GM12878 (cell line): ENCODE data around the gene IRF9. TPM values are rescaled to one million over a fixed set of nuclear protein-coding genes. Genes with fewer than 3 reads are reported as not detected.

Experiments used
- ATAC-seq: fragments of 200-7000 bp; cut with Tn5 transposase; 3 replicates; pipeline ENCODE4 v1.9.1; 2020; ENCODE audit warnings: mild to moderate bottlenecking, moderate library complexity
- BruUV-seq: library from RNA; stranded (reverse); fragments of 400-500 nt; replicated peaks from 2 replicates; lab custom pipeline; 2021; lab: Mats Ljungman, UMichigan
- CTCF ChIA-PET: fragments of 300-600 bp; sonication (Branson Sonifier 250); formaldehyde crosslinking; extraction: SDS; loops from one replicate; lab custom pipeline; 2021; ENCODE audit warnings: inconsistent platforms; lab: Yijun Ruan, JAX
- POLR2A ChIA-PET: fragments of 350-600 bp; formaldehyde crosslinking; extraction: SDS; loops from one replicate; lab custom pipeline; 2021; ENCODE audit warnings: inconsistent platforms; lab: Charles Lee
- RAD21 ChIA-PET: fragments of 300-600 bp; sonication (Branson Sonifier 250); formaldehyde crosslinking; loops from one replicate; lab custom pipeline; 2023; ENCODE audit warnings: antibody characterized with exemption; ENCODE audit not compliant: unreplicated experiment; lab: Charles Lee
- SMC1A ChIA-PET: fragments of 300-600 bp; sonication (Branson Sonifier 250); formaldehyde crosslinking; loops from one replicate; lab custom pipeline; 2023; ENCODE audit not compliant: unreplicated experiment, uncharacterized antibody; lab: Charles Lee
- DNase-seq: peaks from one replicate; pipeline ENCODE4 v3.0.0-alpha.2; 2011; ENCODE audit warnings: low read depth, low spot score
- FAIRE-seq: peaks from 3 replicates; lab custom pipeline; 2011; peaks lifted over from hg19 to GRCh38; lab: Jason Lieb, UNC
- H2AFZ ChIP-seq: 2 replicates; pipeline ENCODE4 v1.6.0; 2011; ENCODE audit warnings: low read depth, low read length, control low read depth; ENCODE audit not compliant: control insufficient read depth
- H3K27ac ChIP-seq: 2 replicates; pipeline ENCODE4 v1.5.1; 2011; ENCODE audit warnings: control low read depth; ENCODE audit not compliant: control insufficient read depth, insufficient read depth
- H3K27me3 ChIP-seq, 2 experiments: replicated peaks in 1 of 2; 2 replicates each; pipeline versions ENCODE4 v1.6.0 to v1.6.1; 2011; ENCODE audit warnings: low read length in 1 of 2; ENCODE audit not compliant: control insufficient read depth in 2 of 2, insufficient read depth in 2 of 2
- H3K36me3 ChIP-seq, 2 experiments: 2 replicates each; pipeline ENCODE4 v1.5.1; 2011; ENCODE audit warnings: low read length in 1 of 2; ENCODE audit not compliant: control insufficient read depth in 2 of 2, insufficient read depth in 2 of 2
- H3K4me1 ChIP-seq: 2 replicates; pipeline ENCODE4 v1.6.1; 2011; ENCODE audit warnings: mild to moderate bottlenecking, low read length, moderate library complexity, mixed read lengths; ENCODE audit not compliant: control insufficient read depth, insufficient read depth
- H3K4me2 ChIP-seq: 2 replicates; pipeline ENCODE4 v1.6.0; 2011; ENCODE audit warnings: control low read depth; ENCODE audit not compliant: control insufficient read depth, insufficient read depth
- H3K4me3 ChIP-seq: fragments of 200-600 bp; sonication (generic); 2 replicates; pipeline ENCODE4 v1.5.1; 2016
- H3K79me2 ChIP-seq: 2 replicates; pipeline ENCODE4 v1.6.0; 2011; ENCODE audit warnings: low read length; ENCODE audit not compliant: control insufficient read depth, insufficient read depth
- H3K9ac ChIP-seq: 2 replicates; pipeline ENCODE4 v1.8.0; 2011; ENCODE audit warnings: low read length, control low read depth, mixed read lengths; ENCODE audit not compliant: control insufficient read depth, insufficient read depth
- H3K9me3 ChIP-seq: replicated peaks from 3 replicates; pipeline ENCODE4 v1.5.1; 2011; ENCODE audit warnings: mild to moderate bottlenecking, low read length; ENCODE audit not compliant: control insufficient read depth, insufficient read depth
- H4K20me1 ChIP-seq: 2 replicates; pipeline ENCODE4 v1.6.0; 2011; ENCODE audit not compliant: control insufficient read depth, insufficient read depth
- CHD1 ChIP-seq: IDR thresholded peaks from 2 replicates; pipeline ENCODE4 v1.6.1; 2012; ENCODE audit warnings: low read depth, low read length, improper control_type of control experiment
- PAX8 ChIP-seq: fragments of 450-650 bp; IDR thresholded peaks from 2 replicates; pipeline ENCODE4 v1.6.1; 2017; ENCODE audit warnings: mild to moderate bottlenecking, moderate library complexity
- SMC3 ChIP-seq: IDR thresholded peaks from 2 replicates; pipeline ENCODE4 v1.6.1; 2011; ENCODE audit warnings: low read length, improper control_type of control experiment, borderline replicate concordance
- TCF7 ChIP-seq: IDR thresholded peaks from 2 replicates; pipeline ENCODE4 v1.6.1; 2014; ENCODE audit warnings: antibody characterized with exemption, borderline replicate concordance
- ZNF622 ChIP-seq: fragments of 450-650 bp; IDR thresholded peaks from 2 replicates; pipeline ENCODE4 v1.6.1; 2017; ENCODE audit warnings: mild to moderate bottlenecking, inconsistent platforms
- WGBS: methylation state at CpG from one replicate; pipeline ENCODE4 v1.1.6; 2016; ENCODE audit warnings: low lambda C conversion rate; ENCODE audit not compliant: insufficient replicate concordance, insufficient coverage; ENCODE audit errors: missing lambda C conversion rate; 5-methylcytosine and 5-hydroxymethylcytosine counted together
- in situ Hi-C: fragments of 300-500 bp; cut with MboI; formaldehyde crosslinking; loops from 9 replicates; pipeline ENCODE4 v1.14.3; 2018; ENCODE audit warnings: mixed read lengths
- intact Hi-C: fragments of 100-400 bp; cut with micrococcal nuclease; formaldehyde crosslinking; loops from one replicate; pipeline ENCODE4 v1.14.2; 2022; ENCODE audit not compliant: unreplicated experiment
- polyA plus RNA-seq, 11 experiments: library from polyadenylated mRNA; depleted of rRNA in 4 of 11; unstranded in 6 of 11; stranded (reverse) in 5 of 11; fragments of >200 nt; fragmentation: Nextera tagmentation in 4 of 11; fragmentation: Illumina TruSeq in 1 of 11; extraction: Ambion mirVana in 4 of 11; extraction: Trizol in 1 of 11; gene quantifications; 1 replicate in 1 of 11; 2 replicates in 10 of 11; pipeline versions ENCODE4 v1.2.1 to v1.2.3, GENCODE V29; 2011 to 2016; ENCODE audit warnings: inconsistent platforms in 2 of 11, missing spikeins in 2 of 11, low read depth in 1 of 11
- total RNA-seq, 4 experiments: library from RNA; depleted of rRNA in 3 of 4; stranded (reverse); fragments of >200 nt in 3 of 4; fragmentation: Illumina TruSeq in 1 of 4; extraction: Trizol in 1 of 4; gene quantifications; 2 replicates each; pipeline versions ENCODE4 v1.2.1 to v1.2.3, GENCODE V29; 2013 to 2021
- TF ChIP-seq, protein P1 (sequence below): fragments of 450-650 bp; IDR thresholded peaks from 2 replicates; pipeline ENCODE4 v1.6.1; 2016; ENCODE audit warnings: mild to moderate bottlenecking, moderate library complexity, borderline replicate concordance

Gene IRF9
- total and polyA plus RNA-seq, 10 of the 15 experiments (the other 5 are each of a cell fraction or from before 2014, with no cell fraction given) = 47.6 to 234 (median 148) TPM

DNA sequence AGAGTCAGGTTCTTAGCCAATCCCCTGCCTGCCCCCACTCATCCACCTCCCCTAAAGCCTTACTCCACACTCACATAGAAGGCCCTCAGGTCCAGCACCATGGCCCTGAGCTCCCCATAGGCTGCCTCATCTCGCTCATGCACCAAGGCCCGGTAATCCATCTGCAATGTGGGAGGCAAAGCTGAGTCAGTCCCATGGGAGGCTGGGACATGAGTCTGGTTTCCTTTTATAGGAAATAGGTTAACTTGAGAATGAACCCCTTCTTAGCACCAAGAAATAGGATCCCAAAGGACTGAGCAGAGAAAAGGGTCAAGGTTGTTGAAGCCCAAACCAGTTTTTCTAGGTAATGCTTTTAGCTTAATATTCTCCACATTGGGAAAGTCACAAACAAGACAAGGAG, 17.6 kb upstream of the IRF9 start (continued):
- no peak for TF ChIP-seq ZNF622

DNA sequence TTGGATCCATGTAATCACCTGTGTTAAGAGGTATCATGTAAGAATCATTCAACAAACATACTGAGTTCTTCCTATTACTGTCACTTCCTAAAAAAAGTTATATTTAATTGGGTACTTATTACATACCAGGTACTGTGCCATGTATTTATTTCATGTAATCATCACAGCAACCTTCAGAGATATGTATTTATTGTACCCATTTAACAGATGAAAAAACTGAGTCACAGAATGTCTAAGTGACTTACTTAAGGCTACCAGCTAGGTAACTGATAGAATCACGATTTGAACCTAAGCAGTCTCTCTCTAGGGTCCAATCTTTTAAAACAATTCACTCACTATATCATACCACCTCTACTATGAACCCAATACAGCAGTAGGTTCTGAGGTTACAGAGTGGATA, 16.6 kb upstream of the IRF9 start:
- ATAC-seq = no peak
- intact Hi-C loops = no loop called here
- no peaks in the 10 kb centered on the region for H3K9me3 ChIP-seq
- CTCF ChIA-PET = interaction anchor here (1.0 to 1.4 kb wide), 3 partner anchors 36 to 98 kb away, joined by 3 to 5 read pairs (median 3); partner anchors contain the start of genes CHMP4A and TINF2
- DNase-seq = no peak
- SMC1A ChIA-PET = interaction anchor here (1.5 to 4.8 kb wide), 4 partner anchors 8 to 36 kb away, joined by 5 to 54 read pairs (median 12); partner anchors contain the start of genes IRF9 and PSME1
- no peaks in the 10 kb centered on the region for H4K20me1 ChIP-seq
- H2AFZ ChIP-seq = no peak overlapping the region
- peaks cover 70% of the 10 kb centered on the region for H3K79me2 ChIP-seq
- H3K4me1 ChIP-seq = peaks cover 16% of the 10 kb centered on the region
- peak overlapping the region; percentile 82 for H3K4me3 ChIP-seq
- 0 out of 2 replicates have a peak overlapping the region, but pooled peaks have one; percentile 12 for H3K9ac ChIP-seq
- peak overlapping the region; percentile 77 for H3K4me2 ChIP-seq
- BruUV-seq = no TSS peak
- RAD21 ChIA-PET = interaction anchor here (3.1 kb wide), 1 partner anchor 50 kb away, joined by 22 read pairs; the partner anchor contains the start of gene PCK2
- peak overlapping the region; percentile 2; the same call in 1 of the 2 replicates for H3K27ac ChIP-seq
- 100% methylated on average over 1 of the region's 1 CpG for WGBS
- POLR2A ChIA-PET = interaction anchor here (0.7 to 2.3 kb wide), 6 partner anchors 9 to 50 kb away, joined by 4 to 10 read pairs (median 6); partner anchors contain the start of genes IRF9, PCK2 and PSME1
- peaks cover 2 to 28% of the 10 kb centered on the region in 2 experiments for H3K36me3 ChIP-seq
- H3K27me3 ChIP-seq = no peaks in the 10 kb centered on the region
- TF ChIP-seq PAX8 = no peak
- 0 out of 2 replicates have a peak, but pooled peaks have one; percentile 11 for TF ChIP-seq TCF7
- TF ChIP-seq, all 136 proteins: peak for 1
- FAIRE-seq = no peak
- in situ Hi-C loops = no loop called here

DNA sequence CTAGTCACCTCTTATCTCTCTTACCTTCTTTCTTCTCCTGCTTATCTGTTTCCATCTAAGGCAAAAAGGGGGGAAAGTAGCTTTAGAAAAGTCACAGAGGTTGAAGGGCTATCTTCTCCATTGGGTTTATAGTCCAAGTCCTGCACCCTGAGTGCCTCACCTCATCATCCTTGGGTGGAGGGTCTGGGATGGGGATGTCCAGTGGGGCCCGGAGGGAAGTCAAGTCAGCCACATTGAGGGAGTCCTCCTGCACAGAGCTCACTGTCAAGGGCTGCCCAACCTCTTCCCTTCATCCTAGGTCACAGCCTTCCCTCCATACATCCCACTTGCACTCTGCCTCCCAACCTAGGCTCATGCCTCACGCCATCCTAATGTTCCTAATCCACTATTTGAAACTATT, 15.8 kb upstream of the IRF9 start:
- ChIA-PET RAD21 (interaction anchor here (0.9 to 3.9 kb wide), 6 partner anchors 8 to 83 kb away, joined by 3 to 37 read pairs (median 28); partner anchors contain the start of genes DCAF11, IRF9, NRL and PCK2), CTCF (interaction anchor here (1.1 to 8.2 kb wide), 11 partner anchors 16 to 287 kb away, joined by 3 to 63 read pairs (median 6); partner anchors contain the start of genes CHMP4A, CIDEB, DCAF11 and IRF9), POLR2A (interaction anchor here (0.5 to 5.8 kb wide), 12 partner anchors 9 to 176 kb away, joined by 3 to 99 read pairs (median 18); partner anchors contain the start of genes CHMP4A, DCAF11, IPO4 and IRF9), SMC1A (interaction anchor here (0.9 to 4.8 kb wide), 9 partner anchors 9 to 97 kb away, joined by 3 to 54 read pairs (median 18); partner anchors contain the start of genes DCAF11, IRF9, NRL and PCK2)
- peaks cover 14% of the 10 kb centered on the region for H3K4me1 ChIP-seq
- peaks cover 7 to 35% of the 10 kb centered on the region in 2 experiments for H3K36me3 ChIP-seq
- intact Hi-C loops (loop anchor here (5.0 kb wide), 1 partner anchor 152 kb away; the partner anchor contains the start of genes DHRS1 and NOP9), in situ Hi-C loops (no loop called here)
- no peaks in the 10 kb centered on the region for H3K9me3 ChIP-seq
- H3K4me2 ChIP-seq = peak overlapping the region; percentile 88
- 68% methylated on average over 2 of the region's 2 CpGs for WGBS
- H4K20me1 ChIP-seq = no peaks in the 10 kb centered on the region
- DNase-seq (no peak), FAIRE-seq (no peak), ATAC-seq (no peak)
- H3K4me3 ChIP-seq = peak overlapping the region; percentile 82
- no peak overlapping the region for H2AFZ ChIP-seq
- peak overlapping the region; percentile 94 for H3K27ac ChIP-seq
- H3K9ac ChIP-seq = peak overlapping the region; percentile 88
- peaks cover 70% of the 10 kb centered on the region for H3K79me2 ChIP-seq
- no peaks in the 10 kb centered on the region for H3K27me3 ChIP-seq
- no TSS peak for BruUV-seq
- no peak for TF ChIP-seq SMC3
- no peak for TF ChIP-seq CHD1
- TF ChIP-seq, protein P1, sequence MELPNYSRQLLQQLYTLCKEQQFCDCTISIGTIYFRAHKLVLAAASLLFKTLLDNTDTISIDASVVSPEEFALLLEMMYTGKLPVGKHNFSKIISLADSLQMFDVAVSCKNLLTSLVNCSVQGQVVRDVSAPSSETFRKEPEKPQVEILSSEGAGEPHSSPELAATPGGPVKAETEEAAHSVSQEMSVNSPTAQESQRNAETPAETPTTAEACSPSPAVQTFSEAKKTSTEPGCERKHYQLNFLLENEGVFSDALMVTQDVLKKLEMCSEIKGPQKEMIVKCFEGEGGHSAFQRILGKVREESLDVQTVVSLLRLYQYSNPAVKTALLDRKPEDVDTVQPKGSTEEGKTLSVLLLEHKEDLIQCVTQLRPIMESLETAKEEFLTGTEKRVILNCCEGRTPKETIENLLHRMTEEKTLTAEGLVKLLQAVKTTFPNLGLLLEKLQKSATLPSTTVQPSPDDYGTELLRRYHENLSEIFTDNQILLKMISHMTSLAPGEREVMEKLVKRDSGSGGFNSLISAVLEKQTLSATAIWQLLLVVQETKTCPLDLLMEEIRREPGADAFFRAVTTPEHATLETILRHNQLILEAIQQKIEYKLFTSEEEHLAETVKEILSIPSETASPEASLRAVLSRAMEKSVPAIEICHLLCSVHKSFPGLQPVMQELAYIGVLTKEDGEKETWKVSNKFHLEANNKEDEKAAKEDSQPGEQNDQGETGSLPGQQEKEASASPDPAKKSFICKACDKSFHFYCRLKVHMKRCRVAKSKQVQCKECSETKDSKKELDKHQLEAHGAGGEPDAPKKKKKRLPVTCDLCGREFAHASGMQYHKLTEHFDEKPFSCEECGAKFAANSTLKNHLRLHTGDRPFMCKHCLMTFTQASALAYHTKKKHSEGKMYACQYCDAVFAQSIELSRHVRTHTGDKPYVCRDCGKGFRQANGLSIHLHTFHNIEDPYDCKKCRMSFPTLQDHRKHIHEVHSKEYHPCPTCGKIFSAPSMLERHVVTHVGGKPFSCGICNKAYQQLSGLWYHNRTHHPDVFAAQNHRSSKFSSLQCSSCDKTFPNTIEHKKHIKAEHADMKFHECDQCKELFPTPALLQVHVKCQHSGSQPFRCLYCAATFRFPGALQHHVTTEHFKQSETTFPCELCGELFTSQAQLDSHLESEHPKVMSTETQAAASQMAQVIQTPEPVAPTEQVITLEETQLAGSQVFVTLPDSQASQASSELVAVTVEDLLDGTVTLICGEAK = no peak
